ENCODE results near the gene KLHDC1.
"Not testable (repeated sequence)": the region's sequence is repeated elsewhere in the genome, so short reads cannot be mapped to it uniquely, and the experiment has no call there.

The KLHDC1 gene

GRCh38 chr14:49692811-49693734 is at the start of gene KLHDC1:
Gene KLHDC1, plus strand, starts transcription at chr14:49693120. Its CDS starts 75 bp downstream, at chr14:49693195.
- no peaks in the 10 kb centered on the region for H3K9me3 Mint-ChIP-seq
- peak; percentile 83 for ATAC-seq
- peaks cover 26% of the 10 kb centered on the region for H3K4me1 Mint-ChIP-seq
- DNase-seq (ENCODE audit: low spot score in 2 of 2), result peak; percentile 64 to 85
- H3K4me3 Mint-ChIP-seq, result peak within 1 kb of the TSS; percentile 62
- H3K27ac Mint-ChIP-seq, result peak within 1 kb of the TSS; percentile 29
- no peaks in the 10 kb centered on the region for H3K36me3 Mint-ChIP-seq

GRCh38 chr14:49653508-49653907 is 39.4 kb upstream of the KLHDC1 start:
- peaks cover 43% of the 10 kb centered on the region for H3K36me3 Mint-ChIP-seq
- no peaks in the 10 kb centered on the region for H3K9me3 Mint-ChIP-seq
- peaks cover 6% of the 10 kb centered on the region for H3K4me1 Mint-ChIP-seq
- H3K27ac Mint-ChIP-seq, result no peak overlapping the region
- ATAC-seq, result no peak
- DNase-seq (ENCODE audit: low spot score in 2 of 2), result no peak
- H3K4me3 Mint-ChIP-seq, result no peak overlapping the region

- Mint-ChIP-seq H3K27ac (no peak overlapping the region), H3K4me3 (no peak overlapping the region), H3K4me1 (peaks cover 6% of the 10 kb centered on the region), H3K9me3 (no peaks in the 10 kb centered on the region), H3K36me3 (peaks cover 33% of the 10 kb centered on the region)
- DNase-seq (ENCODE audit: low spot score in 2 of 2) (no peak), ATAC-seq (no peak)
These were observed 38.4 kb upstream of the KLHDC1 start for GRCh38 chr14:49654511-49654910.

- not testable (repeated sequence) for H3K9me3 Mint-ChIP-seq
- peaks cover 22% of the 10 kb centered on the region for H3K36me3 Mint-ChIP-seq
These were observed 35.4 kb upstream of the KLHDC1 start for GRCh38 chr14:49657500-49657899.

GRCh38 chr14:49659526-49660455 is 33.1 kb upstream of the KLHDC1 start:
- Mint-ChIP-seq H3K27ac (no peak overlapping the region), H3K4me1 (no peaks in the 10 kb centered on the region), H3K36me3 (peaks cover 11% of the 10 kb centered on the region), H3K4me3 (no peak overlapping the region), H3K9me3 (no peaks in the 10 kb centered on the region)
- ATAC-seq (no peak), DNase-seq (ENCODE audit: low spot score in 2 of 2) (no peak)

More at GRCh38 chr14:49657500-49657899, 35.4 kb upstream of the KLHDC1 start:
- not testable (repeated sequence) for H3K4me3 Mint-ChIP-seq; H3K4me1 Mint-ChIP-seq; H3K27ac Mint-ChIP-seq; ATAC-seq; DNase-seq (ENCODE audit: low spot score in 2 of 2)

GRCh38 chr14:49670475-49670874 is 22.4 kb upstream of the KLHDC1 start:
- no peak overlapping the region for H3K4me3 Mint-ChIP-seq
- no peak for ATAC-seq
- peaks cover 65% of the 10 kb centered on the region for H3K36me3 Mint-ChIP-seq
- no peaks in the 10 kb centered on the region for H3K9me3 Mint-ChIP-seq
- H3K27ac Mint-ChIP-seq, result no peak overlapping the region
- no peak for DNase-seq (ENCODE audit: low spot score in 2 of 2)
- no peaks in the 10 kb centered on the region for H3K4me1 Mint-ChIP-seq

- no peak for DNase-seq (ENCODE audit: low spot score in 2 of 2)
- Mint-ChIP-seq H3K27ac (no peak overlapping the region), H3K4me3 (no peak overlapping the region), H3K9me3 (no peaks in the 10 kb centered on the region), H3K36me3 (peaks cover 53% of the 10 kb centered on the region), H3K4me1 (no peaks in the 10 kb centered on the region)
- ATAC-seq, result no peak
These were observed 19.3 kb upstream of the KLHDC1 start for GRCh38 chr14:49673586-49673985.

- DNase-seq (ENCODE audit: low spot score in 2 of 2) (no peak), ATAC-seq (no peak)
- H3K36me3 Mint-ChIP-seq, result peaks cover 65% of the 10 kb centered on the region
- no peaks in the 10 kb centered on the region for H3K9me3 Mint-ChIP-seq
- H3K4me1 Mint-ChIP-seq, result peaks cover 6% of the 10 kb centered on the region
- H3K27ac Mint-ChIP-seq, result no peak overlapping the region
- H3K4me3 Mint-ChIP-seq, result no peak overlapping the region
These were observed 15.3 kb upstream of the KLHDC1 start for GRCh38 chr14:49677643-49678042.

- H3K36me3 Mint-ChIP-seq, result peaks cover 64% of the 10 kb centered on the region
- ATAC-seq (peak; percentile 82), DNase-seq (ENCODE audit: low spot score in 2 of 2) (no peak)
- H3K4me1 Mint-ChIP-seq, result peaks cover 6% of the 10 kb centered on the region
- H3K27ac Mint-ChIP-seq, result peak overlapping the region; percentile 40
- H3K4me3 Mint-ChIP-seq, result no peak overlapping the region
- H3K9me3 Mint-ChIP-seq, result no peaks in the 10 kb centered on the region
These were observed 13.6 kb upstream of the KLHDC1 start for GRCh38 chr14:49679271-49679670.

GRCh38 chr14:49686425-49686824 is 6.5 kb upstream of the KLHDC1 start:
- DNase-seq (ENCODE audit: low spot score in 2 of 2) (no peak), ATAC-seq (no peak)
- Mint-ChIP-seq H3K9me3 (no peaks in the 10 kb centered on the region), H3K4me3 (peak overlapping the region; percentile 85), H3K36me3 (peaks cover 23% of the 10 kb centered on the region), H3K4me1 (peaks cover 20% of the 10 kb centered on the region), H3K27ac (no peak overlapping the region)

- ATAC-seq, result peak; percentile 93
These were observed 4.8 kb upstream of the KLHDC1 start, which contains the start of gene POLE2 for GRCh38 chr14:49687942-49688700. Gene POLE2, minus strand, starts transcription at chr14:49688214. Its CDS starts 11 bp downstream, at chr14:49688203.

GRCh38 chr14:49688701-49689030 is 4.3 kb upstream of the KLHDC1 start:
- peak overlapping the region; percentile 88 for H3K27ac Mint-ChIP-seq
- no peaks in the 10 kb centered on the region for H3K9me3 Mint-ChIP-seq
- peaks cover 34% of the 10 kb centered on the region for H3K4me1 Mint-ChIP-seq
- H3K4me3 Mint-ChIP-seq, result peak overlapping the region; percentile 85
- H3K36me3 Mint-ChIP-seq, result peaks cover under 1% of the 10 kb centered on the region
- no peak for ATAC-seq
- DNase-seq (ENCODE audit: low spot score in 2 of 2), result no peak

More at GRCh38 chr14:49687942-49688700, 4.8 kb upstream of the KLHDC1 start, which contains the start of gene POLE2:
- DNase-seq (ENCODE audit: low spot score in 2 of 2), result peak; percentile 72 to 91
- Mint-ChIP-seq H3K36me3 (peaks cover 6% of the 10 kb centered on the region), H3K9me3 (no peaks in the 10 kb centered on the region), H3K27ac (peak within 1 kb of the TSS; percentile 88), H3K4me1 (peaks cover 34% of the 10 kb centered on the region), H3K4me3 (peak within 1 kb of the TSS; percentile 85)

GRCh38 chr14:49691031-49691430 is 1.9 kb upstream of the KLHDC1 start:
- ATAC-seq (no peak), DNase-seq (ENCODE audit: low spot score in 2 of 2) (no peak)
- H3K4me3 Mint-ChIP-seq, result no peak overlapping the region
- H3K9me3 Mint-ChIP-seq, result no peaks in the 10 kb centered on the region
- H3K36me3 Mint-ChIP-seq, result no peaks in the 10 kb centered on the region
- no peak overlapping the region for H3K27ac Mint-ChIP-seq
- peaks cover 40% of the 10 kb centered on the region for H3K4me1 Mint-ChIP-seq

GRCh38 chr14:49692193-49692757 is 645 bp upstream of the KLHDC1 start:
- Mint-ChIP-seq H3K27ac (peak overlapping the region; percentile 29), H3K4me1 (peaks cover 28% of the 10 kb centered on the region), H3K36me3 (no peaks in the 10 kb centered on the region), H3K9me3 (no peaks in the 10 kb centered on the region), H3K4me3 (peak overlapping the region; percentile 62)
- ATAC-seq (no peak), DNase-seq (ENCODE audit: low spot score in 2 of 2) (no peak)

Measured in stimulated activated effector memory CD8-positive, alpha-beta T cell treated with anti-CD3 and anti-CD28 coated beads, Interleukin-12 subunit alpha, Interleukin-12 subunit beta, amount 100 ng/mL, for 72 hours (primary cell).